Heart left ventricle (tissue), 16 donors: ENCODE data around the gene CUTA. TPM values are rescaled to one million over a fixed set of nuclear protein-coding genes. Genes with fewer than 3 reads are reported as not detected.
A peak's percentile ranks its signal among the peaks of the same experiment; 100 is the strongest.

Source experiments
- ATAC-seq, 4 donors: fragments of 200-7000 bp; cut with Tn5 transposase; one replicate each; pipeline ENCODE4 v1.9.1; 2020 to 2022; ENCODE audit warnings: moderate library complexity in 4 of 4, mild to moderate bottlenecking in 3 of 4, moderate number of reproducible peaks in 1 of 4
- DNase-seq, 5 donors: peaks; one replicate each; pipeline ENCODE4 v3.0.0-alpha.2; 2020
- H3K27ac ChIP-seq, 12 donors: fragments of 200-600 bp; sonication (generic) in 4 of 12; one replicate each; pipeline versions ENCODE4 v1.5.0 to v1.8.0; 2016 to 2022; ENCODE audit warnings: mild to moderate bottlenecking in 2 of 12
- H3K27me3 ChIP-seq, 9 donors: fragments of 200-600 bp; sonication (generic) in 2 of 9; one replicate each; pipeline versions ENCODE4 v1.5.1 to v1.8.0; 2016 to 2022; ENCODE audit warnings: mild to moderate bottlenecking in 3 of 9
- H3K36me3 ChIP-seq, 9 donors: fragments of 200-600 bp; sonication (generic) in 2 of 9; one replicate each; pipeline versions ENCODE4 v1.5.0 to v1.8.0; 2018 to 2022; ENCODE audit warnings: mild to moderate bottlenecking in 2 of 9
- H3K4me1 ChIP-seq, 12 donors: fragments of 200-600 bp; sonication (generic) in 4 of 12; one replicate each; pipeline versions ENCODE4 v1.5.0 to v1.8.0; 2016 to 2022; ENCODE audit warnings: mild to moderate bottlenecking in 3 of 12
- H3K4me3 ChIP-seq, 12 donors: fragments of 200-600 bp; sonication (generic) in 4 of 12; one replicate each; pipeline versions ENCODE4 v1.5.0 to v1.8.0; 2017 to 2022; ENCODE audit warnings: mild to moderate bottlenecking in 9 of 12, moderate library complexity in 4 of 12
- H3K9me3 ChIP-seq, 12 donors: fragments of 200-600 bp; sonication (generic) in 4 of 12; one replicate each; pipeline versions ENCODE4 v1.5.0 to v1.8.0; 2016 to 2022; ENCODE audit warnings: mild to moderate bottlenecking in 1 of 12
- POLR2A ChIP-seq, 2 donors: fragments of 450-650 bp; IDR thresholded peaks; one replicate each; pipeline ENCODE4 v1.6.1; 2017; ENCODE audit warnings: antibody characterized with exemption in 2 of 2, mild to moderate bottlenecking in 2 of 2, moderate library complexity in 2 of 2
- WGBS, 4 donors: extraction: QIAGEN DNeasy Blood & Tissue Kit in 2 of 4; methylation state at CpG; one replicate each; pipeline versions ENCODE4 v1.1.5 to v1.1.7; 2013 to 2018; 5-methylcytosine and 5-hydroxymethylcytosine counted together
- intact Hi-C, 10 donors: fragments of 100-400 bp; cut with DNase I; formaldehyde crosslinking; loops; one replicate each; pipeline versions ENCODE4 v1.11.1 to v1.14.2; 2022
- polyA plus RNA-seq, 2 donors: library from polyadenylated mRNA; stranded (reverse); fragments of 200-250 nt; gene quantifications; one replicate each; pipeline ENCODE4 v1.2.3, GENCODE V29; 2013
- total RNA-seq, 9 donors: library from RNA; depleted of rRNA in 2 of 9; stranded (reverse); fragments of >200 nt in 2 of 9; fragmentation: NEBNext Ultra II Directional in 3 of 9; extraction: Animal tissue kit (Norgen Biotek cat#: 25700) in 3 of 9; gene quantifications; one replicate each; pipeline versions ENCODE4 v1.1.0 to v1.2.4, GENCODE V29; 2016 to 2023
- TF ChIP-seq, protein P1 (sequence below), 12 donors: fragments of 200-600 bp; sonication (generic) in 4 of 12; IDR thresholded peaks; one replicate each; pipeline versions ENCODE4 v1.5.0 to v1.8.0; 2018 to 2022; ENCODE audit warnings: antibody characterized with exemption in 12 of 12, mild to moderate bottlenecking in 5 of 12
- donor health status: ischemic (EF 13 %, LVEDD 7.1; RV severe dilation, severe dysfunction).
- donor health status: healthy with polysubstance abuse.
- donor health status: DM: no; HTN: yes; CAD: no.
- donor health status: DM: no; HTN: no; CAD: no.
- donor health status: ischemic (EF 25% LVEDD 6.9; RV normal size, moderate dysfunction).
- donor health status: ischemic (EF 25% LVEDD 5.7; RV mildly dilated, moderate dysfunction).
- donor health status: healthy.
- donor health status: DM: yes; HTN: yes; CAD: no.
- donor health status: ischemic (EF 35%, LVEDD 5.7; RV mildly dilated, moderate dysfunction).
- donor health status: nonischemic (EF 11% LVEDD 7.7; RV severe dilation, severe dysfunction).
- donor health status: DM: yes; HTN: yes; CAD: no.
- donor health status: PGD.
- donor health status: ischemic (EF 29% LVEDD 5.4; RV normal size, mild dysfunction).
- donor health status: nonischemic (EF 23%, LVEDD 6.1; RV moderate dilation, normal function).

Gene CUTA
- total and polyA plus RNA-seq, 11 donors: 99.3 to 142 (median 128) TPM

DNA sequence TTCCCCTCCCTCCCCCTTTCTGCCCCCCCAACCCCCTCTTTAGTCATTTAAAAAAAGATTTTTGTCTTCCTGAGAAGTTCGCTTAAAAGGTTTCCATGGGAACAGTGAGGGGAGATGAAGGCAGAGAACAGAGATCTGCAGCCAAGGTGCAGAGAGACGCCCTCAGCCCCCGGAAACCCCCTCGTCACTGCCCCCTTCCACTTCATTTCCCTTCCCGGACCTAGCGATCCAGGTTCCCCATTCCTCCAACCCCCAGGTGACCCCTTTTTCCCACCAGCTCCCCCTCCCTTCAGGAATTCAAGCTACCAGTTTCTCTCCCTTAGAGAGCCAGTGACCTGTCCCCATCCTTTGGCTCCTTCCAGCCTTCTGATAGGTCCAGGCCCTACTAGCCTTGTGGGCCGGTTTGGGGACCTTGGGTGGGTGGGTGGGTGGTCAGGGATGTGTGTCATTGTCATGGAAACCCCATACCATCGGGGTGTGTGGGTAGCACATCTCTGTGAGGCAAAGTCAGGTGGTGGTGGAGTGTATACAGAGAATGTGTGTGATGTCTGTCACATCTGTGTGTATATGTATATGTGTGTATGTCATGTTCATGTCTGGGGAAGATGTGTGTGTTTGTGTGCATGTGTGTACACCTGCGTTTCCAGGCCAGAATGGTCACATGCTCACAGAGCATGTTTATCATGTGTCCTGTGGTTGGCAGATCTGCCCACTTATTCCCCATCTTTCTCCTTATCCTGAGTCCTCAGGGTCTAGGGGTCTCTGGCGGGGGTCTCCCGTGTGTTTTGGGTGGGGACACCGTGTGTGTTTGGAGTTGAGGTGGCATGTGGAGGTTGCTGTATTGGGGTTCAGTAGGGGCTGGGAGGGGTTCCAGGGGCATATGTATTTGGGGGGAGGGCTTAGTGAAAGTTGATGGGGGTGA, 8.9 kb upstream of the CUTA start:
- peaks cover 0 to 69% (median 53%) of the 10 kb centered on the region in 12 donors for H3K4me1 ChIP-seq
- H3K9me3 ChIP-seq: no peaks in the 10 kb centered on the region
- H3K27me3 ChIP-seq: no peaks in the 10 kb centered on the region
- H3K4me3 ChIP-seq: peak overlapping the region; percentile 23 to 76 (median 68)
- peak overlapping the region; percentile 82 to 98 (median 94) for H3K27ac ChIP-seq
- WGBS, 4 donors: 8 to 13% (median 11%) methylated on average over 12 of the region's 12 CpGs
- intact Hi-C loops: loop anchor here in 6 of 10 donors (1.0 to 10.0 kb wide), 5 partner anchors 35 to 148 kb away; partner anchors contain the start of gene KIFC1 (in 5 of the 6)
- ATAC-seq (no peak), DNase-seq (no peak)
- H3K36me3 ChIP-seq: no peaks in the 10 kb centered on the region
- TF ChIP-seq, protein P1, sequence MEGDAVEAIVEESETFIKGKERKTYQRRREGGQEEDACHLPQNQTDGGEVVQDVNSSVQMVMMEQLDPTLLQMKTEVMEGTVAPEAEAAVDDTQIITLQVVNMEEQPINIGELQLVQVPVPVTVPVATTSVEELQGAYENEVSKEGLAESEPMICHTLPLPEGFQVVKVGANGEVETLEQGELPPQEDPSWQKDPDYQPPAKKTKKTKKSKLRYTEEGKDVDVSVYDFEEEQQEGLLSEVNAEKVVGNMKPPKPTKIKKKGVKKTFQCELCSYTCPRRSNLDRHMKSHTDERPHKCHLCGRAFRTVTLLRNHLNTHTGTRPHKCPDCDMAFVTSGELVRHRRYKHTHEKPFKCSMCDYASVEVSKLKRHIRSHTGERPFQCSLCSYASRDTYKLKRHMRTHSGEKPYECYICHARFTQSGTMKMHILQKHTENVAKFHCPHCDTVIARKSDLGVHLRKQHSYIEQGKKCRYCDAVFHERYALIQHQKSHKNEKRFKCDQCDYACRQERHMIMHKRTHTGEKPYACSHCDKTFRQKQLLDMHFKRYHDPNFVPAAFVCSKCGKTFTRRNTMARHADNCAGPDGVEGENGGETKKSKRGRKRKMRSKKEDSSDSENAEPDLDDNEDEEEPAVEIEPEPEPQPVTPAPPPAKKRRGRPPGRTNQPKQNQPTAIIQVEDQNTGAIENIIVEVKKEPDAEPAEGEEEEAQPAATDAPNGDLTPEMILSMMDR (IDR thresholded peaks at IDR 0.05): no peak
- no peak for TF ChIP-seq POLR2A (IDR thresholded peaks at IDR 0.05)

DNA sequence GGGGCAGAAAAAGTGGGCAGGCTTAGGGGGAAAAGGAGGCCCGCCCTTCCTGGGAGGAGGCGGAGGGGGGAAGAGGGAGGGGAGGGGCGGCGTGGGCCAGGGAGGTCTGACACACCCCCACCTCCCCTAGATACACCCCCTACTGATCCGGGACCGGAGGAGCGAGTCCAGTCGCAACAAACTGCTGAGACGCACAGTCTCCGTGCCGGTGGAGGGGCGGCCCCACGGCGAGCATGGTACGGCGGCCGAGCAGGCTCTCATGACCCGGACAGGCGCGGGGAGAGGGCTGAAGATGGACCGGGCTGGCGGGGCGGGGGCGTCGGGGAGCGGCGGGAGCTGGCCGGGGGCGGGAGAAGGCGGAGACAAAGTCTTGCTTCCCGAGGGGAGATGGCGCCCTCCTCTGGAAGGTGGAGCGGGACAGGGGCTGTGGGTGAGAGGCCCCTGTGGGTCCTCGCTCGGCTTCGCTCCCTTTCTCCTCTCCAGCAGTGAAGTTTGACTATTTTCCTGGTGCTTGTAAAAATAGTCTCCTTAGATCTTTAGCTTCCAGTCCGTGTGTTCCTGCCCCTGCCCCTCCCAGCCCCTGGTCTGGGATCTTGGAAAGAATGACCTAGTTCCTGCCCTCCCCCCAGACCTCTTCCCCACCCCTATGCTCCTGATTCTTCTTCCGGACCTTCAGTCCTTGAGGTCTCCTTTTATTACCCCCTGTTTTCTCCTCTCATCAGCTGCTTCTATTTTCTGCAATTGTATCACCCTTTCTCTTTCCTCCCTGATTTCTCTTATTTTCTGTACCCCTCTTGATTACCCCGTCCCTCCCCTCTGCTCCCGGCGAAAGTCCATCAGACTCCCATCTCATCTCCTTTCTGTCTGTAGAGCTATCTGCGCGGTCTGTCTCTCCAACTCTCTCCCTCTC, 8.0 kb upstream of the CUTA start:
- WGBS, 4 donors: 1 to 4% (median 1%) methylated on average over 23 to 42 of the region's 43 CpGs
- TF ChIP-seq, protein P1 (IDR thresholded peaks at IDR 0.05): peak; percentile 29 to 76 (median 60)
- no peak for TF ChIP-seq POLR2A (IDR thresholded peaks at IDR 0.05)
- peaks cover 0 to 60% (median 46%) of the 10 kb centered on the region in 12 donors for H3K4me1 ChIP-seq

DNA sequence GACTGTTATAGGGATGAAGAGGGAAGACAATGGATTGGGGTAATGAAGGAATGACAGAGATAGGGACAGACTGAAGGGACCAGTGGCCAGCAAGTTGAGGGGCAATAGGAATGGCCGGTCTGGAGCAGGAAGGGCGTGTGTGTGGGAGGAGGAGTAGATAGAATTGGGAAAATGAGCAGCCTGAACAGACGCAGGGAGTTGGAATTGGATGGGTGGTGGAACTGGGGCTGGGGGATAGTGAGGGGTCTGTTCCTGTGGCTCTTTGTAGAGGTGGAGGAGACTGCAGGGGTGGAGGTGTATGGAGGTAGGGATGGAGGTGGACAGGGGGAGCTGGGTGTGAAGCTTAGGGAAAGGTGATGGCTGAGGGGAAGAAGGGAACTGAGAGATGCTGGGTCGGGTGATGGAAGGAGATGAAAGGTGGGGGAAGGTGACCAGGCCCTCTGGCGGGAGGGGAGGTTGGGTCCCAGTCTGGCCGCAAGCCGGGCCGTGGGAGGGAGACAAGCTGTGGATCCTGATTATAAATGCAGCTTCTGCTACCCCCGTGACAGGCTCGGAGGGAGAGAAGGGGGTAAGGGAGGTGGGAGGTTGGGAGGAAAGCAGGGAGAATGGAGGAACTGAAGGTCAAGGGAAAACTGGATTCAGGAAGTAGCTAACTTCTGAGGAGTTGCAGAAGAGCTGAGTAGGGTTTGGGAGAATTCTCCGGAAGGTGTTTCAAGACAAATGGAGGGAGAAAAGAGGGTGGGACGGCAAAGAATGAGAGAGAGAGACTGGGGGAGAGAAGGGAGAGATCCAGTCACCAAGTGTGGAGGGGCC, 7.2 kb upstream of the CUTA start:
- intact Hi-C loops: loop anchor here in 3 of 10 donors (5.0 to 10.0 kb wide), 2 partner anchors 33 to 150 kb away; partner anchors contain the start of gene KIFC1 (in 1 of the 3)
- WGBS, 4 donors: 12 to 16% (median 13%) methylated on average over 12 of the region's 12 CpGs
- Histone ChIP-seq H3K36me3 (no peaks in the 10 kb centered on the region), H3K4me1 (peaks cover 0 to 51% (median 38%) of the 10 kb centered on the region in 12 donors), H3K9me3 (no peaks in the 10 kb centered on the region), H3K27ac (peak overlapping the region; percentile 82 to 98 (median 94)), H3K4me3 (peak overlapping the region; percentile 40 to 76 (median 68)), H3K27me3 (no peaks in the 10 kb centered on the region)
- ATAC-seq: peak in 1 of 4 donors; percentile 0
- no peak for TF ChIP-seq POLR2A (IDR thresholded peaks at IDR 0.05)
- TF ChIP-seq, protein P1 (IDR thresholded peaks at IDR 0.05): no peak
- DNase-seq: peak in 1 of 5 donors; percentile 12

More for the DNA sequence above, 8.0 kb upstream of the CUTA start:
- H3K9me3 ChIP-seq: no peaks in the 10 kb centered on the region
- peak overlapping the region; percentile 82 to 98 (median 94) for H3K27ac ChIP-seq
- intact Hi-C loops: loop anchor here in 6 of 10 donors (1.0 to 10.0 kb wide), 5 partner anchors 34 to 149 kb away; partner anchors contain the start of gene KIFC1 (in 5 of the 6)
- H3K27me3 ChIP-seq: no peaks in the 10 kb centered on the region
- DNase-seq: peak; percentile 90 to 92 (median 90)
- peak overlapping the region; percentile 40 to 76 (median 68) for H3K4me3 ChIP-seq
- ATAC-seq: peak; percentile 73 to 85 (median 82)
- no peaks in the 10 kb centered on the region for H3K36me3 ChIP-seq
